AG09319 (cell line): ENCODE results near the gene OOSP2.
"Not testable (repeated sequence)": the region's sequence is repeated elsewhere in the genome, so short reads cannot be mapped to it uniquely, and the experiment has no call there.

Source experiments
- DNase-seq: peaks from one replicate; pipeline ENCODE4 v3.0.0-alpha.2; 2010; ENCODE audit warnings: low read depth; ENCODE audit errors: extremely low read depth
- CTCF ChIP-seq: IDR thresholded peaks from 2 replicates; pipeline ENCODE4 v1.5.1; 2011; ENCODE audit warnings: low read depth, mild to moderate bottlenecking, inconsistent platforms, low read length, moderate library complexity

The OOSP2 gene

DNA sequence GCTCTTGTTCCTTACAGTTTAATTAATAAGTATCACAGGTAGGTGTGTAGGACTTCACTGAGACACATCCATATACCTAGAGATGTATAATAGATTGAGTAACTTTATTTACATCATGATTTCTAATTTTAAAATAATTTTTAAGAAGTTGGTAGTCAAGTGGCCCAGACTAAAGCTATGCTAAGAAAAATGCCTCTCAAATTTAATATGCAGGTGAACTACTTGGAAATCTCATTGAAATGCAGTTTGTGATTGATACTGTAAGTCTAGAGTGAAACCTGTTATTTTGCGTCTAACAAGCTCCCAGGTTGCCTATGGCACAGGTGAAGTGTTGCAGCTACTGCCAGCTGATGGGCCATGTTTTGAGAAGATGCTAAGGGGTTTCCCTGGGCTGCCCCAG is 23.3 kb upstream of the OOSP2 start, which contains the start of gene OOSP4B:
TSS of gene OOSP4B (plus strand) at position 301 of the 400 bp plus-strand sequence.
- DNase-seq: no peak
- no peak for TF ChIP-seq CTCF

DNA sequence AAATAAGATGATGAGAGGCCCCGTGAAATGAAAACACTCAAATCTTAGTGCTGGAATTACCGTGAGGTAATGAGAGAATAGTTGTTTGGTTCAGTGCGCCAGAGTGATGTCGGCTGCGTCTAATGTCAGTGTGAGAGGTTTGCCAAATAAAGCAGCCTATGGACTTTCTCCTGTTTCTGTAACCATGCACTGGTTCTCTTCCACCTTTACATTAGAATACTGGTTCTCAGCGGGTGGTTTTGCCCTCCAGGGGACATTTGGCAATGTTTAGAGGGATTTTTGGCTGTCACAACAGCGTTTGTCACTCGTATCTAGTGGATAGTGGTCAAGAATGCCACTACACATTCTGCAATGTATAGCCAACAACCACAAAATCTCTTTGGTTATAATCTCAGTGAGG is 22.2 kb upstream of the OOSP2 start:
- no peak for TF ChIP-seq CTCF
- no peak for DNase-seq

DNA sequence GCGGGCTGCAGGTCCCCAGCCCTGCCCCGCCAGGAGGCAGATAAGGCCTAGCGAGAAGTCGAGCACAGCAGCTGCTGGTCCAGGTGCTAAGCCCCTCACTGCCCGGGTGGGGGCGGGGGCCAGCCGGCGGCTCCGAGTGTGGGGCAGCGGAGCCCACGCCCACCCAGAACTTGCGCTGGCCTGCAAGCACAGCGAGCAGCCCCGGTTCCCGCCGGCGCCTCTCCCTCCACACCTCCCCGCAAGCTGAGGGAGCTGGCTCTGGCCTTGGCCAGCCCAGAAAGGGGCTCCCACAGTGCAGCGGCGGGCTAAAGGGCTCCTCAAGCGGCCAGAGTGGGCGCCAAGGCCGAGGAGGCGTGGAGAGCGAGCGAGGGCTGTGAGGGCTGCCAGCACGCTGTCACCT is 19.8 kb upstream of the OOSP2 start:
- DNase-seq: not testable (repeated sequence)

DNA sequence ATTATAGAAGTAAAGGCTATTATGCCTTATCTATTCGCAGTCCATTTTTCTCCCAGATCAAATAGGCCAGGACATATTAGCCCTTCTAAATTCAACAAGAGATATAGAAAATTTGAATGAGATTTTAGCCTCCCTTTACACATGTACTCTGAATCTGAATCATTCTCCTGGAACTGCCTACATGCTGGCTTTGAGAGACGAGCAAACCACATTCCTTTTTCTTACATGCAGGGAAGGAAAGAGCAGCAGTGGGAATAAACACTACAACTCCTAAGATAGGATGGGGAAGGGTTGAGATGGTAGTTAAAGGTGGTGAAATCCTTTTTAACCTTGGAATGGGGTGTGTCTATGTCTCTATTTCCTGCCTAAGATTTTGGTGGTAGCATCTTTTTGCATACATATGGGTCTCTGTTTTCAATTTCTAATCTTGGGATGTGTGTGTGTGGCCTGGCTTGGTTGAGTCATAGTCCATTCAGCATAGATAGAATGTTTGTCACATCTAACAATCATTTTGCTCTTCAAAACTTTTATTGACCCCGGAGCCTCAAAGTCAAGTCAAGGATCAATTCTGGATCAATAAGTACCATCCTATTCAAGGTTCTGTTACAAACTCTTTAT is 11.1 kb upstream of the OOSP2 start:
- DNase-seq: no peak
- TF ChIP-seq CTCF: no peak

- not testable (repeated sequence) for DNase-seq
These were observed 10.2 kb downstream of the OOSP2 start for GRCh38 chr11:60050422-60050821.

DNA sequence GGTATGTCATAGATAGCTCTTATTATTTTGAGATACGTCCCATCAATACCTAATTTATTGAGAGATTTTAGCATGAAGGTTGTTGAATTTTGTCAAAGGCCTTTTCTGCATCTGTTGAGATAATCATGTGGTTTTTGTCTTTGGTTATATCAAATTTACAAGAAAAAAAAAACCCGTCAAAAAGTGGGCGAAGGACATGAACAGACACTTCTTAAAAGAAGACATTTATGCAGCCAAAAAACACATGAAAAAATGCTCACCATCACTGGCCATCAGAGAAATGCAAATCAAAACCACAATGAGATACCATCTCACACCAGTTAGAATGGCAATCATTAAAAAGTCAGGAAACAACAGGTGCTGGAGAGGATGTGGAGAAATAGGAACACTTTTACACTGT is 10.6 kb downstream of the OOSP2 start:
- not testable (repeated sequence) for DNase-seq

- no peak for DNase-seq
- TF ChIP-seq CTCF: no peak
These were observed 16.2 kb downstream of the OOSP2 start, which contains the start of gene MS4A3 for GRCh38 chr11:60056349-60056969. Gene MS4A3, plus strand, starts transcription at chr11:60056665. Its CDS starts 4,496 bp downstream, at chr11:60061161.

DNA sequence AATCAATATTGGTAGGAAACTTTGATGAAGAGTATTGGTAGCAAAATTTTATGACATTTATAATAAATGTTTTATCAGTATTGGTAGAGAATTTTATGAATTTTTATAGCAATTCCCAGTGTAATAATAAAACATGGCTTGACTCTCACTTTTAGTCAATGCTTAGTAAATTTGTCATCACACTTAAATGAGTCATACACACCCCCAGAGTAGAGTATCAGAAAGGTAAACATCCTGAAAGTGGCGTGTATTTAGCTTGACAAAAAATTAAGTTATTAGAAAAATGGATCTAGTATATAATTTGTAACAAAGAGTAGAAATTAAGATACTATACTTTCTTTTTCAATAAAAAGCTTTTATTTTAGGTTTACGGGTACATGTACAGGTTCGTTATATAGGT is 18.8 kb downstream of the OOSP2 start:
- DNase-seq: no peak
- no peak for TF ChIP-seq CTCF
